Kidney (tissue), 14 donors: Measurements from ENCODE around the gene MYLK4. TPM values are rescaled to one million over a fixed set of nuclear protein-coding genes. Genes with fewer than 3 reads are reported as not detected.

Experiments used
- DNase-seq, 5 donors: peaks; one replicate each; pipeline ENCODE4 v3.0.0-alpha.2; 2013 to 2020
- FAIRE-seq: peaks from 2 replicates; lab custom pipeline; 2012; peaks lifted over from hg19 to GRCh38; lab: Jason Lieb, UNC
- H3K27ac ChIP-seq, 2 donors: one replicate each; pipeline ENCODE4 v1.7.0; 2013; ENCODE audit warnings: low read depth in 2 of 2, low read length in 2 of 2, inconsistent platforms in 1 of 2
- H3K27me3 ChIP-seq: one replicate; pipeline ENCODE4 v1.7.1; 2013; ENCODE audit warnings: low read length, inconsistent platforms; ENCODE audit not compliant: control insufficient read depth, insufficient read depth
- H3K36me3 ChIP-seq, 3 donors: one replicate each; pipeline versions ENCODE4 v1.7.0 to v1.7.1; 2013; ENCODE audit warnings: low read length in 3 of 3, control low read depth in 1 of 3, inconsistent platforms in 1 of 3; ENCODE audit not compliant: insufficient read depth in 3 of 3, control insufficient read depth in 2 of 3
- H3K4me1 ChIP-seq, 3 donors: one replicate each; pipeline versions ENCODE4 v1.7.0 to v1.7.1; 2013; ENCODE audit warnings: low read length in 3 of 3, inconsistent platforms in 1 of 3, low read depth in 1 of 3; ENCODE audit not compliant: control insufficient read depth in 2 of 3, insufficient read depth in 2 of 3
- H3K4me3 ChIP-seq, 3 donors: one replicate each; pipeline versions ENCODE4 v1.7.0 to v1.8.1; 2013; ENCODE audit warnings: low read length in 3 of 3, control low read depth in 1 of 3, inconsistent platforms in 1 of 3
- H3K9ac ChIP-seq, 3 donors: one replicate each; pipeline versions ENCODE4 v1.7.0 to v1.7.1; 2013; ENCODE audit warnings: low read length in 3 of 3, control low read depth in 1 of 3, inconsistent platforms in 1 of 3
- H3K9me3 ChIP-seq, 3 donors: one replicate each; pipeline versions ENCODE4 v1.7.0 to v1.7.1; 2013; ENCODE audit warnings: low read length in 3 of 3, control low read depth in 1 of 3, inconsistent platforms in 1 of 3; ENCODE audit not compliant: control insufficient read depth in 2 of 3, insufficient read depth in 1 of 3
- intact Hi-C: fragments of 100-400 bp; cut with DNase I; formaldehyde crosslinking; loops from one replicate; pipeline ENCODE4 v1.11.1; 2022
- polyA plus RNA-seq: library from polyadenylated mRNA; stranded (reverse); fragments of 350-450 nt; fragmentation: Illumina TruSeq; extraction: RNeasy Lipid Tissue Mini Kit (QIAGEN cat#74804); gene quantifications from one replicate; pipeline ENCODE4 v1.2.3, GENCODE V29; 2014; ENCODE audit warnings: low read depth, low replicate concordance; ENCODE audit not compliant: insufficient read depth
- total RNA-seq: library from RNA; stranded (reverse); fragmentation: NEBNext Ultra II Directional; extraction: Animal tissue kit (Norgen Biotek cat#: 25700); gene quantifications from one replicate; pipeline ENCODE4 v1.2.1, GENCODE V29; 2021
- TF ChIP-seq, protein P1 (sequence below): IDR thresholded peaks from 3 replicates; pipeline ENCODE4 v1.5.1; 2012; ENCODE audit warnings: mild to moderate bottlenecking, moderate library complexity, borderline replicate concordance; ENCODE audit not compliant: insufficient read depth; ENCODE audit errors: extremely low read depth
- donor health status: control.
- donor health status: control.
- donor health status: control.
- donor health status: control.
- donor health status: control.
- donor health status: DM: yes; HTN: yes; CAD: no.
- donor health status: Normal renal cell carcinoma (clear cell type).

The MYLK4 gene
- total and polyA plus RNA-seq, 2 donors from 2014 or later, result 1.1 to 1.3 TPM

- TF ChIP-seq, protein P1, sequence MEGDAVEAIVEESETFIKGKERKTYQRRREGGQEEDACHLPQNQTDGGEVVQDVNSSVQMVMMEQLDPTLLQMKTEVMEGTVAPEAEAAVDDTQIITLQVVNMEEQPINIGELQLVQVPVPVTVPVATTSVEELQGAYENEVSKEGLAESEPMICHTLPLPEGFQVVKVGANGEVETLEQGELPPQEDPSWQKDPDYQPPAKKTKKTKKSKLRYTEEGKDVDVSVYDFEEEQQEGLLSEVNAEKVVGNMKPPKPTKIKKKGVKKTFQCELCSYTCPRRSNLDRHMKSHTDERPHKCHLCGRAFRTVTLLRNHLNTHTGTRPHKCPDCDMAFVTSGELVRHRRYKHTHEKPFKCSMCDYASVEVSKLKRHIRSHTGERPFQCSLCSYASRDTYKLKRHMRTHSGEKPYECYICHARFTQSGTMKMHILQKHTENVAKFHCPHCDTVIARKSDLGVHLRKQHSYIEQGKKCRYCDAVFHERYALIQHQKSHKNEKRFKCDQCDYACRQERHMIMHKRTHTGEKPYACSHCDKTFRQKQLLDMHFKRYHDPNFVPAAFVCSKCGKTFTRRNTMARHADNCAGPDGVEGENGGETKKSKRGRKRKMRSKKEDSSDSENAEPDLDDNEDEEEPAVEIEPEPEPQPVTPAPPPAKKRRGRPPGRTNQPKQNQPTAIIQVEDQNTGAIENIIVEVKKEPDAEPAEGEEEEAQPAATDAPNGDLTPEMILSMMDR, result no peak
- intact Hi-C loops, result no loop called here
- FAIRE-seq, result no peak
Observed at GRCh38 chr6:2784930-2785329, 34.2 kb upstream of the MYLK4 start.

DNA sequence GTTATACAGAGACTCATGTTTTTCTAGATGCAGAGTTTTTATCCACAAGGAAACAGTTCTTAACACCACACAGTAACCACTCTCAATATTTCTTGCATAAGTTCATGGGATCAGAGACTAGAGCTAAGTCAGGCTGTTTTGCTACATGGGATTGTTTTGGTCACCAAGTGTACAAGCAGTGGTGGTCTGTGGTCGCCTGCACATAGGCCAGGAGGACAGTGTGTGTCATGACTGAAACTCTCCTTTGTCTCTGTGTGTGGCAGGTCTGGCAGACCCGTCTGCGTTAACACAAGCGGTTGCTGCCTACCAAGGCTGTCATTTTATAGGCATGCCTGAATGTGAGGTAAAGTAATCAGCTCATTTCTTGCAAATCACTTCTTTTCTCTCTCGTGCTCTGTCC lies 33.3 kb upstream of the MYLK4 start:
- Histone ChIP-seq H3K27me3 (no peaks in the 10 kb centered on the region), H3K9ac (no peak overlapping the region), H3K9me3 (no peaks in the 10 kb centered on the region), H3K27ac (no peak overlapping the region), H3K36me3 (peaks cover under 1 to 46% (median 15%) of the 10 kb centered on the region in 3 donors), H3K4me3 (no peak overlapping the region), H3K4me1 (peaks cover 0 to 5% (median 0%) of the 10 kb centered on the region in 3 donors)
- DNase-seq (no peak), FAIRE-seq (no peak)
- TF ChIP-seq, protein P1, result no peak
- intact Hi-C loops, result no loop called here

More at GRCh38 chr6:2784930-2785329, 34.2 kb upstream of the MYLK4 start:
- no peak for DNase-seq
- no peaks in the 10 kb centered on the region for H3K9me3 ChIP-seq
- no peak overlapping the region for H3K4me3 ChIP-seq
- H3K4me1 ChIP-seq, result peaks cover 0 to 3% (median 0%) of the 10 kb centered on the region in 3 donors
- H3K27ac ChIP-seq, result no peak overlapping the region
- H3K9ac ChIP-seq, result no peak overlapping the region
- H3K36me3 ChIP-seq, result peaks cover 0 to 38% (median 13%) of the 10 kb centered on the region in 3 donors
- H3K27me3 ChIP-seq, result no peaks in the 10 kb centered on the region

DNA sequence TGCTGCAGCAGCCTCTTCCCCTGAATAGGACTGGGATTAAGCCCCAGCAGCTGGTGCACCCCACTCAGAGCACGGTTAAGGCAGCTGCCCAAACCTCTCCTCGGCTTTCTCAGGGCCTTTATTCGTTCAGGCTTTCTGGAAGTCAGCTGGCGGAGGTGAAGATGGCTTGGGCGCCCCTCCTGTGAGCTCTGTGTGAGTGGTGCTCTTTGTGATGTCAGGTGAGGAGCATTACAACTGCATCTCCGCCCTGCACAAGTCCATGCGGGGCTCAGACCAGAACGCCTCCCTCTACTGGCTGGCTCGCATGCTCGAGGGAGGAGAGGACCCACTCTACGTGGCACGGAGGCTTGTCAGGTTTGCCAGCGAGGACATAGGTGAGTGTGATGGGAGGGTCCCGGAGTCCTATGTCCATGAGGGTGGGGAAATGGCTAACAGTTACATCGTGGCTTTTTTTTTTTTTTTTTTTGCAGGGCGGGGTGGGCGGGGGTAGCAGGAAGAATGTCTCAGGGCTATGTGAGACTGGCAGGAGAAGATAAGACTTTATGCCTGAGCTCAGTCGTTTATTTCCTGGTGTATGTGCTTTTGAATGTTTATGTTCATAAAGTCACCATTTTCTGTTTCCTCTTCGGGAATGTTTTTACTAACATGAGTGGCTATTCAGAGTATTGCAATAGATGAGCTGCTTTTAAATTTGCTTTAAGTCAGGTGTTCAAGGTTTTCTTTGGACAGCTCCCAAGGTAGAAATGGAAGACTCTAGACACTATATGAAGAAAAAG lies 32.7 kb upstream of the MYLK4 start:
- DNase-seq, result no peak
- no peak for FAIRE-seq
- no peaks in the 10 kb centered on the region for H3K9me3 ChIP-seq
- H3K27me3 ChIP-seq, result no peaks in the 10 kb centered on the region
- TF ChIP-seq, protein P1, result no peak
- peaks cover 2 to 48% (median 17%) of the 10 kb centered on the region in 3 donors for H3K36me3 ChIP-seq
- no peak overlapping the region for H3K4me3 ChIP-seq
- peaks cover 0 to 5% (median 0%) of the 10 kb centered on the region in 3 donors for H3K4me1 ChIP-seq
- no peak overlapping the region for H3K27ac ChIP-seq
- intact Hi-C loops, result no loop called here
- no peak overlapping the region for H3K9ac ChIP-seq
